ENCODE results near the gene HNRNPA1. TPM values are rescaled to one million over a fixed set of nuclear protein-coding genes. Genes with fewer than 3 reads are reported as not detected.

HNRNPA1 gene
- total RNA-seq, 1 experiment from 2014 or later: 2,589 TPM

DNA sequence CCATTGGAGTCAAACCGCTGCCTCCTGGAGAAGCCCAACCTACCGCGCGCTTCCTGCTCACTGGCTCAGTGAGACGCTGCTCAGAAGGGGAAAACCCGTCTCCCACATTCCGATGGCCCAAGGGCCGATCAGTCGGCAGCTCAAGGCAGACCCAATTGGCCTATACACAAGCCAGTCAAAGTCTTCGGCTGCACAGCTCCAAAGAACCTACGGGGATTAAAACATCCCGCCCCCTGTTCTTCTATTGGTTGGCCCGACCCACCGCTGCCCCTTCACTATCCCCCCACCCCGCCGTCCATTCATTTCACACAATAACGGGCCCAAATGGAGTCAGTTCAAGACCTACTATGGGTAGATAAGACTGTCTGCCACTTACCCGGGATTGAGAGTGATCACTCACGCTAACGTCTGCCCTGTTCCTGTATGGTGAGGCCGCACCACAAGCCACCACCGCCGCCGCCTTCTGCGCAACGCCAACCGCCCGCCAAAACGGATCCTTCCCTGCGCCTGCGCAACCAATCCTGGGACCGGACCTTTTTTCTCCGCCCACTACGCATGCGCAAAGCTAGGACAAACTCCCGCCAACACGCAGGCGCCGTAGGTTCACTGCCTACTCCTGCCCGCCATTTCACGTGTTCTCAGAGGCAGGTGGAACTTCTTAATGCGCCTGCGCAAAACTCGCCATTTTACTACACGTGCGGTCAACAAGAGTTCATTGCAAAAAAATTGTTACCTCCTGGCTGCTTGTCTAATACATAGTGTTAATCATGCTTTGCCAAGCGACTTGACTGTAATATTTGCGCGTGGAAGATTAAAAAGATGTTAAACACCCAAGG, 676 bp upstream of the HNRNPA1 start, which contains the start of gene CBX5 (continued):
- TF ChIP-seq MXD4 (CRISPR knock-in tag; IDR thresholded peaks at IDR 0.05; ENCODE audit: borderline replicate concordance) (no peak), ETV6 (CRISPR knock-in tag; IDR thresholded peaks at IDR 0.05) (peak; percentile 80), CREB1 (CRISPR knock-in tag; IDR thresholded peaks at IDR 0.05) (no peak; the same call in 1 of the 2 replicates), NFE2L1 (CRISPR knock-in tag; IDR thresholded peaks at IDR 0.05) (peak; percentile 78; the same call in 1 of the 2 replicates), ZNF671 (CRISPR knock-in tag; IDR thresholded peaks at IDR 0.05) (no peak; the same call in 1 of the 2 replicates), ZNF423 (CRISPR knock-in tag; IDR thresholded peaks at IDR 0.05) (no peak), NR2C2 (CRISPR knock-in tag; IDR thresholded peaks at IDR 0.05) (no peak), MLX (CRISPR knock-in tag; IDR thresholded peaks at IDR 0.05) (no peak), TP53 (CRISPR knock-in tag; IDR thresholded peaks at IDR 0.05) (no peak), AR (CRISPR knock-in tag; IDR thresholded peaks at IDR 0.05) (0 out of 2 replicates have a peak, but pooled peaks have one; percentile 4), RORB (CRISPR knock-in tag; IDR thresholded peaks at IDR 0.05) (no peak), ZNF425 (CRISPR knock-in tag; conservative IDR thresholded peaks at IDR 0.05) (no peak), SMAD4 (CRISPR knock-in tag; IDR thresholded peaks at IDR 0.05) (no peak), E2F5 (CRISPR knock-in tag; IDR thresholded peaks at IDR 0.05) (peak; percentile 99), TCF7 (CRISPR knock-in tag; IDR thresholded peaks at IDR 0.05; ENCODE audit: low read depth) (no peak), GTF2I (CRISPR knock-in tag; conservative IDR thresholded peaks at IDR 0.05) (no peak), ZSCAN18 (CRISPR knock-in tag; IDR thresholded peaks at IDR 0.05) (no peak), PRRX2 (CRISPR knock-in tag; IDR thresholded peaks at IDR 0.05) (peak; percentile 82; the same call in 1 of the 2 replicates), CDX4 (CRISPR knock-in tag; IDR thresholded peaks at IDR 0.05; ENCODE audit: borderline replicate concordance) (no peak)
- TF ChIP-seq, protein P1, sequence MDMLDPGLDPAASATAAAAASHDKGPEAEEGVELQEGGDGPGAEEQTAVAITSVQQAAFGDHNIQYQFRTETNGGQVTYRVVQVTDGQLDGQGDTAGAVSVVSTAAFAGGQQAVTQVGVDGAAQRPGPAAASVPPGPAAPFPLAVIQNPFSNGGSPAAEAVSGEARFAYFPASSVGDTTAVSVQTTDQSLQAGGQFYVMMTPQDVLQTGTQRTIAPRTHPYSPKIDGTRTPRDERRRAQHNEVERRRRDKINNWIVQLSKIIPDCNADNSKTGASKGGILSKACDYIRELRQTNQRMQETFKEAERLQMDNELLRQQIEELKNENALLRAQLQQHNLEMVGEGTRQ (CRISPR knock-in tag; IDR thresholded peaks at IDR 0.05): peak; percentile 55; the same call in 1 of the 2 replicates
- TF ChIP-seq, protein P2, sequence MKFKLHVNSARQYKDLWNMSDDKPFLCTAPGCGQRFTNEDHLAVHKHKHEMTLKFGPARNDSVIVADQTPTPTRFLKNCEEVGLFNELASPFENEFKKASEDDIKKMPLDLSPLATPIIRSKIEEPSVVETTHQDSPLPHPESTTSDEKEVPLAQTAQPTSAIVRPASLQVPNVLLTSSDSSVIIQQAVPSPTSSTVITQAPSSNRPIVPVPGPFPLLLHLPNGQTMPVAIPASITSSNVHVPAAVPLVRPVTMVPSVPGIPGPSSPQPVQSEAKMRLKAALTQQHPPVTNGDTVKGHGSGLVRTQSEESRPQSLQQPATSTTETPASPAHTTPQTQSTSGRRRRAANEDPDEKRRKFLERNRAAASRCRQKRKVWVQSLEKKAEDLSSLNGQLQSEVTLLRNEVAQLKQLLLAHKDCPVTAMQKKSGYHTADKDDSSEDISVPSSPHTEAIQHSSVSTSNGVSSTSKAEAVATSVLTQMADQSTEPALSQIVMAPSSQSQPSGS (CRISPR knock-in tag; IDR thresholded peaks at IDR 0.05; ENCODE audit: borderline replicate concordance, low read depth): no peak
- TF ChIP-seq, protein P3, sequence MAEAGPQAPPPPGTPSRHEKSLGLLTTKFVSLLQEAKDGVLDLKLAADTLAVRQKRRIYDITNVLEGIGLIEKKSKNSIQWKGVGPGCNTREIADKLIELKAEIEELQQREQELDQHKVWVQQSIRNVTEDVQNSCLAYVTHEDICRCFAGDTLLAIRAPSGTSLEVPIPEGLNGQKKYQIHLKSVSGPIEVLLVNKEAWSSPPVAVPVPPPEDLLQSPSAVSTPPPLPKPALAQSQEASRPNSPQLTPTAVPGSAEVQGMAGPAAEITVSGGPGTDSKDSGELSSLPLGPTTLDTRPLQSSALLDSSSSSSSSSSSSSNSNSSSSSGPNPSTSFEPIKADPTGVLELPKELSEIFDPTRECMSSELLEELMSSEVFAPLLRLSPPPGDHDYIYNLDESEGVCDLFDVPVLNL (CRISPR knock-in tag; IDR thresholded peaks at IDR 0.05; ENCODE audit: borderline replicate concordance, low read depth): peak; percentile 85; the same call in 1 of the 2 replicates
- TF ChIP-seq, protein P4, sequence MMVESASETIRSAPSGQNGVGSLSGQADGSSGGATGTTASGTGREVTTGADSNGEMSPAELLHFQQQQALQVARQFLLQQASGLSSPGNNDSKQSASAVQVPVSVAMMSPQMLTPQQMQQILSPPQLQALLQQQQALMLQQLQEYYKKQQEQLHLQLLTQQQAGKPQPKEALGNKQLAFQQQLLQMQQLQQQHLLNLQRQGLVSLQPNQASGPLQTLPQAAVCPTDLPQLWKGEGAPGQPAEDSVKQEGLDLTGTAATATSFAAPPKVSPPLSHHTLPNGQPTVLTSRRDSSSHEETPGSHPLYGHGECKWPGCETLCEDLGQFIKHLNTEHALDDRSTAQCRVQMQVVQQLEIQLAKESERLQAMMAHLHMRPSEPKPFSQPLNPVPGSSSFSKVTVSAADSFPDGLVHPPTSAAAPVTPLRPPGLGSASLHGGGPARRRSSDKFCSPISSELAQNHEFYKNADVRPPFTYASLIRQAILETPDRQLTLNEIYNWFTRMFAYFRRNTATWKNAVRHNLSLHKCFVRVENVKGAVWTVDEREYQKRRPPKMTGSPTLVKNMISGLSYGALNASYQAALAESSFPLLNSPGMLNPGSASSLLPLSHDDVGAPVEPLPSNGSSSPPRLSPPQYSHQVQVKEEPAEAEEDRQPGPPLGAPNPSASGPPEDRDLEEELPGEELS (CRISPR knock-in tag; IDR thresholded peaks at IDR 0.05): peak; percentile 34; the same call in 1 of the 2 replicates

Measured in WTC11 (cell line).